Epithelial cell of prostate (primary cell): ENCODE results near the gene FXYD1.
A peak's percentile ranks its signal among the peaks of the same experiment; 100 is the strongest.

Experiments
- DNase-seq: peaks from one replicate; pipeline ENCODE4 v3.0.0-alpha.2; 2011; ENCODE audit warnings: low read depth, low spot score
- H3K27ac ChIP-seq: fragments of 450-650 bp; 2 replicates; pipeline ENCODE4 v1.5.1; 2017; ENCODE audit warnings: mild to moderate bottlenecking

Gene FXYD1

GRCh38 chr19:35156673-35157014 lies 18.0 kb downstream of the FXYD1 start:
- no peak for DNase-seq
- no peak overlapping the region for H3K27ac ChIP-seq

GRCh38 chr19:35157431-35157830 lies 18.8 kb downstream of the FXYD1 start:
- H3K27ac ChIP-seq = no peak overlapping the region
- no peak for DNase-seq

- H3K27ac ChIP-seq = no peak overlapping the region
- DNase-seq = no peak
These were observed 21.0 kb downstream of the FXYD1 start for GRCh38 chr19:35159606-35160005.

- H3K27ac ChIP-seq = no peak overlapping the region
- no peak for DNase-seq
These were observed 22.2 kb downstream of the FXYD1 start for GRCh38 chr19:35160629-35161433.

GRCh38 chr19:35161434-35161743 lies 22.8 kb downstream of the FXYD1 start:
- no peak for DNase-seq
- no peak overlapping the region for H3K27ac ChIP-seq

- peak overlapping the region; percentile 69 for H3K27ac ChIP-seq
- peak; percentile 83 for DNase-seq
These were observed 24.1 kb downstream of the FXYD1 start for GRCh38 chr19:35162471-35163326.

- no peak for DNase-seq
- peak overlapping the region; percentile 69 for H3K27ac ChIP-seq
These were observed 25.8 kb downstream of the FXYD1 start for GRCh38 chr19:35164418-35164817.

GRCh38 chr19:35165200-35166058 lies 26.8 kb downstream of the FXYD1 start:
- no peak overlapping the region for H3K27ac ChIP-seq
- no peak for DNase-seq

- DNase-seq = no peak
- H3K27ac ChIP-seq = peak overlapping the region; percentile 55
These were observed 27.8 kb downstream of the FXYD1 start for GRCh38 chr19:35166100-35167063.

GRCh38 chr19:35167251-35168119 lies 28.9 kb downstream of the FXYD1 start:
- peak overlapping the region; percentile 55 for H3K27ac ChIP-seq
- DNase-seq = no peak

GRCh38 chr19:35168196-35168595 lies 29.6 kb downstream of the FXYD1 start:
- DNase-seq = no peak
- H3K27ac ChIP-seq = peak overlapping the region; percentile 55

GRCh38 chr19:35169221-35169995 lies 30.8 kb downstream of the FXYD1 start:
- no peak for DNase-seq
- H3K27ac ChIP-seq = peak overlapping the region; percentile 55

- H3K27ac ChIP-seq = no peak overlapping the region
- no peak for DNase-seq
These were observed 31.9 kb downstream of the FXYD1 start for GRCh38 chr19:35170359-35171061.

GRCh38 chr19:35171730-35172129 lies 33.1 kb downstream of the FXYD1 start:
- H3K27ac ChIP-seq = no peak overlapping the region
- DNase-seq = no peak

- H3K27ac ChIP-seq = no peak overlapping the region
These were observed 35.6 kb downstream of the FXYD1 start for GRCh38 chr19:35174226-35174625.

GRCh38 chr19:35176181-35176570 lies 37.6 kb downstream of the FXYD1 start:
- no peak overlapping the region for H3K27ac ChIP-seq
- DNase-seq = no peak

More at GRCh38 chr19:35174226-35174625, 35.6 kb downstream of the FXYD1 start:
- DNase-seq = no peak
